Skin of body (tissue), 2 donors: ENCODE results near the gene GPX1. TPM values are rescaled to one million over a fixed set of nuclear protein-coding genes. Genes with fewer than 3 reads are reported as not detected.
A peak's percentile ranks its signal among the peaks of the same experiment; 100 is the strongest.
"Not testable (repeated sequence)": the region's sequence is repeated elsewhere in the genome, so short reads cannot be mapped to it uniquely, and the experiment has no call there.

Source experiments
- DNase-seq: peaks from one replicate; lab custom pipeline; 2025; lab: John Stamatoyannopoulos, UW
- total RNA-seq: library from RNA; depleted of rRNA; stranded (reverse); fragments of >200 nt; gene quantifications from one replicate; pipeline ENCODE4 v1.2.3, GENCODE V29; 2014

Gene GPX1
- total RNA-seq, 1 donor from 2014 or later: 60.5 TPM

GRCh38 chr3:49357443-49358216 lies 523 bp downstream of the GPX1 start:
- peak; percentile 26 for DNase-seq

GRCh38 chr3:49357095-49357442 lies 1.1 kb downstream of the GPX1 start:
- DNase-seq: not testable (repeated sequence)

GRCh38 chr3:49352890-49353421 lies 5.2 kb downstream of the GPX1 start:
- no peak for DNase-seq

GRCh38 chr3:49352281-49352680 lies 5.9 kb downstream of the GPX1 start:
- DNase-seq: no peak

- no peak for DNase-seq
Observed at GRCh38 chr3:49351521-49352011, 6.6 kb downstream of the GPX1 start.

GRCh38 chr3:49349348-49350114 lies 8.6 kb downstream of the GPX1 start:
- no peak for DNase-seq

GRCh38 chr3:49348361-49348760 lies 9.8 kb downstream of the GPX1 start:
- DNase-seq: not testable (repeated sequence)

- DNase-seq: no peak
Observed at GRCh38 chr3:49346797-49347251, 11.3 kb downstream of the GPX1 start.

- no peak for DNase-seq
Observed at GRCh38 chr3:49343163-49343562, 15.0 kb downstream of the GPX1 start.

GRCh38 chr3:49341996-49342395 lies 16.2 kb downstream of the GPX1 start:
- no peak for DNase-seq

- peak; percentile 82 for DNase-seq
Observed at GRCh38 chr3:49339941-49340800, 18.0 kb downstream of the GPX1 start, which contains the start of gene USP4. Gene USP4, minus strand, starts transcription at chr3:49340053. Its CDS starts 29 bp downstream, at chr3:49340024.

GRCh38 chr3:49339581-49339940 lies 18.6 kb downstream of the GPX1 start:
- no peak for DNase-seq

GRCh38 chr3:49333916-49334633 lies 24.1 kb downstream of the GPX1 start:
- DNase-seq: no peak

GRCh38 chr3:49333091-49333490 lies 25.1 kb downstream of the GPX1 start:
- DNase-seq: no peak

GRCh38 chr3:49329186-49329585 lies 29.0 kb downstream of the GPX1 start:
- no peak for DNase-seq

- not testable (repeated sequence) for DNase-seq
Observed at GRCh38 chr3:49328350-49328749, 29.8 kb downstream of the GPX1 start.

- no peak for DNase-seq
Observed at GRCh38 chr3:49327485-49327884, 30.7 kb downstream of the GPX1 start.

GRCh38 chr3:49324768-49325167 lies 33.4 kb downstream of the GPX1 start:
- DNase-seq: no peak

- no peak for DNase-seq
Observed at GRCh38 chr3:49316696-49317457, 41.3 kb downstream of the GPX1 start.
